ENCODE results near the gene NEK7. TPM values are rescaled to one million over a fixed set of nuclear protein-coding genes. Genes with fewer than 3 reads are reported as not detected.

NEK7 gene
- total and polyA plus RNA-seq, 4 donors, result 20.2 to 95.1 (median 42.8) TPM

- Histone ChIP-seq H3K27ac (ENCODE audit: low read depth, low read length) (no peak overlapping the region), H3K4me1 (ENCODE audit: control insufficient read depth, insufficient read depth, low read length) (no peaks in the 10 kb centered on the region), H3K27me3 (ENCODE audit: control insufficient read depth, insufficient read depth, low read length) (no peaks in the 10 kb centered on the region), H3K9me3 (ENCODE audit: control insufficient read depth, insufficient read depth, low read length) (no peaks in the 10 kb centered on the region), H3K4me3 (ENCODE audit: low read depth, low read length) (no peak overlapping the region), H3K36me3 (ENCODE audit: control insufficient read depth, insufficient read depth, low read length) (no peaks in the 10 kb centered on the region)
- 80% methylated on average over 2 of the region's 5 CpGs for WGBS (ENCODE audit: insufficient coverage)
- DNase-seq (ENCODE audit: low read depth in 4 of 6, low spot score in 6 of 6), result no peak
Measured at GRCh38 chr1:198165927-198166647, 9.3 kb downstream of the NEK7 start.

DNA sequence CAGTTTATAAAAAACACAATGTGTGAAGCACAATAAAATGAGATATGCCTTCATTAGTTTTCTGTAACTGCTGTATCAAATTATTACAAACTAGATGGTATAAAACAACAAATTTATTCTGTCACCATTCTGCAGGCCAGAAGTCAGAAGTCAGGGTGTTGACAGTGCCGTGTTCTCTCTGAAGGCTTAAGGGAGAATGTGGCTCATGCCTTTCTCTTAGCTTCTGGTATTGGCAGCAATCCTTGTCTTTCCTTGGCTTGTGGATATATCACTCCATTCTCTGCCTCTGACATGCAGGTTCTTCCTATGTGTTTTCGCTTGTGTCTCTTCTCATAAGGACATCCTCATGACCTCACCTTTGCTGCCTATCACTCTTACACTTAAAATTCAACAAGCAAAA is 10.1 kb downstream of the NEK7 start:
- 77% methylated on average over 2 of the region's 2 CpGs for WGBS (ENCODE audit: insufficient coverage)
- no peaks in the 10 kb centered on the region for H3K36me3 ChIP-seq (ENCODE audit: control insufficient read depth, insufficient read depth, low read length)
- H3K4me3 ChIP-seq (ENCODE audit: low read depth, low read length), result no peak overlapping the region
- peak in 1 of 6 donors; percentile 26 for DNase-seq (ENCODE audit: low read depth in 4 of 6, low spot score in 6 of 6)
- no peaks in the 10 kb centered on the region for H3K4me1 ChIP-seq (ENCODE audit: control insufficient read depth, insufficient read depth, low read length)
- no peaks in the 10 kb centered on the region for H3K9me3 ChIP-seq (ENCODE audit: control insufficient read depth, insufficient read depth, low read length)
- H3K27ac ChIP-seq (ENCODE audit: low read depth, low read length), result no peak overlapping the region
- no peaks in the 10 kb centered on the region for H3K27me3 ChIP-seq (ENCODE audit: control insufficient read depth, insufficient read depth, low read length)

DNA sequence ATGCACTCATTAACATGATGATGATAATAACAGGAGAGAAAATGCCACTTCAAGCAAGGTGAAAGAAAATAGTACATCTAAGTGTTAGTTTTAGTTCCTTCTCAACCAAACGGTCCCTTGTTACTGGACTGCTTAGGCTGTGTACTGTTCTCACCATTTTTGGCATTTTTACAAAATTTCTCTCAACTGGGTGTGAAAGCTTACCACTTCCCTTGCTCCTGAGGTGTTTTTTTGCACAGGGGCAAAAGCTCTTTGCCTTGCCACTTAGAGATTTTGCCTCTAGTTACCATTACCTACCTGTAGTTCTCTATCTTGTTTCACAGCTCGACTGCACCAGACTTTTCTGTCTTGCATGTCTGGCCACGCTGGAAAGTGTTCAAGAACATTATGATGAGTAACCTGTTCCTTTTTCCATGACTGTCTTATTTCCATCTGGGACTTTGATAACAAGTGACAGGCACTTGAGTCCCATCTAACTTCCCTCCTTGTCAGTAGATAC is 10.7 kb downstream of the NEK7 start:
- H3K9me3 ChIP-seq (ENCODE audit: control insufficient read depth, insufficient read depth, low read length), result no peaks in the 10 kb centered on the region
- no peaks in the 10 kb centered on the region for H3K4me1 ChIP-seq (ENCODE audit: control insufficient read depth, insufficient read depth, low read length)
- WGBS (ENCODE audit: insufficient coverage), result 66% methylated on average over 2 of the region's 3 CpGs
- no peaks in the 10 kb centered on the region for H3K36me3 ChIP-seq (ENCODE audit: control insufficient read depth, insufficient read depth, low read length)
- no peak overlapping the region for H3K27ac ChIP-seq (ENCODE audit: low read depth, low read length)
- H3K27me3 ChIP-seq (ENCODE audit: control insufficient read depth, insufficient read depth, low read length), result no peaks in the 10 kb centered on the region
- peak in 1 of 6 donors; percentile 38 for DNase-seq (ENCODE audit: low read depth in 4 of 6, low spot score in 6 of 6)
- no peak overlapping the region for H3K4me3 ChIP-seq (ENCODE audit: low read depth, low read length)

DNA sequence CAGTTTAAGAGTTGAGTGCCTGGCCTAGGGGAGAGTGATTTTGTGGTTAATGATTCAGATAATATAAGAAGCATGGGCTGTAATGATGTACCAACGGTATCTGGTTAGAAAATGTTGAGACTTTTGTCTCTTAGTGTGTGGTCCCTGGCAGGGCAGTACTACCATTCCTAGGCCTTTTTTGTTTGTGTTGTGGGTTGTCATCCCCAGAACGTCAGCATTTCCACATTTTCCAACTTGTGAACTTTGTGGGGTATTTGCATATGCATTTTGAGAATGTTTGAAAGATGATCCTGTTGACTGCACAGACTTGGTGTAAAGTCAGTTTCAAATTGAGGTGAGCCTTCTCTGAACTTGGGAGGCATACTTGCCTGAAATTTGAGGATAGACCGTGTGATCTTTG is 11.4 kb downstream of the NEK7 start:
- no peak overlapping the region for H3K4me3 ChIP-seq (ENCODE audit: low read depth, low read length)
- no peak overlapping the region for H3K27ac ChIP-seq (ENCODE audit: low read depth, low read length)
- H3K9me3 ChIP-seq (ENCODE audit: control insufficient read depth, insufficient read depth, low read length), result no peaks in the 10 kb centered on the region
- H3K36me3 ChIP-seq (ENCODE audit: control insufficient read depth, insufficient read depth, low read length), result no peaks in the 10 kb centered on the region
- no peaks in the 10 kb centered on the region for H3K27me3 ChIP-seq (ENCODE audit: control insufficient read depth, insufficient read depth, low read length)
- no peaks in the 10 kb centered on the region for H3K4me1 ChIP-seq (ENCODE audit: control insufficient read depth, insufficient read depth, low read length)
- DNase-seq (ENCODE audit: low read depth in 4 of 6, low spot score in 6 of 6), result no peak
- WGBS (ENCODE audit: insufficient coverage), result 83% methylated on average over 1 of the region's 3 CpGs

DNA sequence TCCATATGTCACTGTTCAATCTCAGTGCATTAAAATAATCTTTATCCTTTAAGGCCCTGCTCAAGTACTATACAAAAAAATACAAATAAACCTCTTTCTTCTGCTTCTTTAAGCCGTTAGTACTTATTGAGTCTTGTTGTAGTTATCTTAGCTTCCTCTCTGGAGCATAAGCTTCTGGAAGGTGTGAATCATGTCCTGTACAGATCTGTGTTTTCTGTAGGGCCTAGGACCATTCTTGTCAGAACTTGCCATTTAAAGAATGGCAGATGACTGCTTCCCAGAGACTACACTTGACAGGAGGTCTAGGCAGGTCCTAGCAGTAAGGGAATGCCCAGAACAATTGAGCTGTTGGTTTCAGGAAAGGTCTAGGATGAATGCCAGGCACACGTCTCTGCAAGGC is 12.9 kb downstream of the NEK7 start:
- Histone ChIP-seq H3K36me3 (ENCODE audit: control insufficient read depth, insufficient read depth, low read length) (no peaks in the 10 kb centered on the region), H3K9me3 (ENCODE audit: control insufficient read depth, insufficient read depth, low read length) (no peaks in the 10 kb centered on the region), H3K27me3 (ENCODE audit: control insufficient read depth, insufficient read depth, low read length) (no peaks in the 10 kb centered on the region), H3K4me1 (ENCODE audit: control insufficient read depth, insufficient read depth, low read length) (no peaks in the 10 kb centered on the region), H3K27ac (ENCODE audit: low read depth, low read length) (no peak overlapping the region), H3K4me3 (ENCODE audit: low read depth, low read length) (no peak overlapping the region)
- DNase-seq (ENCODE audit: low read depth in 4 of 6, low spot score in 6 of 6), result no peak
- 79% methylated on average over 2 of the region's 2 CpGs for WGBS (ENCODE audit: insufficient coverage)

GRCh38 chr1:198171667-198172540 is 15.1 kb downstream of the NEK7 start:
- Histone ChIP-seq H3K27me3 (ENCODE audit: control insufficient read depth, insufficient read depth, low read length) (no peaks in the 10 kb centered on the region), H3K4me1 (ENCODE audit: control insufficient read depth, insufficient read depth, low read length) (no peaks in the 10 kb centered on the region), H3K4me3 (ENCODE audit: low read depth, low read length) (no peak overlapping the region), H3K9me3 (ENCODE audit: control insufficient read depth, insufficient read depth, low read length) (no peaks in the 10 kb centered on the region), H3K27ac (ENCODE audit: low read depth, low read length) (no peak overlapping the region), H3K36me3 (ENCODE audit: control insufficient read depth, insufficient read depth, low read length) (no peaks in the 10 kb centered on the region)
- WGBS (ENCODE audit: insufficient coverage), result no CpG with 5 or more reads among the region's 5 CpGs
- no peak for DNase-seq (ENCODE audit: low read depth in 4 of 6, low spot score in 6 of 6)

GRCh38 chr1:198173832-198174231 is 17.0 kb downstream of the NEK7 start:
- Histone ChIP-seq H3K4me3 (ENCODE audit: low read depth, low read length) (no peak overlapping the region), H3K4me1 (ENCODE audit: control insufficient read depth, insufficient read depth, low read length) (no peaks in the 10 kb centered on the region), H3K27me3 (ENCODE audit: control insufficient read depth, insufficient read depth, low read length) (no peaks in the 10 kb centered on the region), H3K9me3 (ENCODE audit: control insufficient read depth, insufficient read depth, low read length) (no peaks in the 10 kb centered on the region), H3K27ac (ENCODE audit: low read depth, low read length) (no peak overlapping the region), H3K36me3 (ENCODE audit: control insufficient read depth, insufficient read depth, low read length) (no peaks in the 10 kb centered on the region)
- no peak for DNase-seq (ENCODE audit: low read depth in 4 of 6, low spot score in 6 of 6)

GRCh38 chr1:198174297-198174696 is 17.5 kb downstream of the NEK7 start:
- no peaks in the 10 kb centered on the region for H3K4me1 ChIP-seq (ENCODE audit: control insufficient read depth, insufficient read depth, low read length)
- H3K4me3 ChIP-seq (ENCODE audit: low read depth, low read length), result no peak overlapping the region
- DNase-seq (ENCODE audit: low read depth in 4 of 6, low spot score in 6 of 6), result no peak
- WGBS (ENCODE audit: insufficient coverage), result no CpG with 5 or more reads among the region's 5 CpGs
- no peaks in the 10 kb centered on the region for H3K9me3 ChIP-seq (ENCODE audit: control insufficient read depth, insufficient read depth, low read length)
- H3K27me3 ChIP-seq (ENCODE audit: control insufficient read depth, insufficient read depth, low read length), result no peaks in the 10 kb centered on the region
- H3K36me3 ChIP-seq (ENCODE audit: control insufficient read depth, insufficient read depth, low read length), result no peaks in the 10 kb centered on the region
- no peak overlapping the region for H3K27ac ChIP-seq (ENCODE audit: low read depth, low read length)

GRCh38 chr1:198175423-198176170 is 18.8 kb downstream of the NEK7 start:
- Histone ChIP-seq H3K36me3 (ENCODE audit: control insufficient read depth, insufficient read depth, low read length) (no peaks in the 10 kb centered on the region), H3K9me3 (ENCODE audit: control insufficient read depth, insufficient read depth, low read length) (no peaks in the 10 kb centered on the region), H3K4me1 (ENCODE audit: control insufficient read depth, insufficient read depth, low read length) (no peaks in the 10 kb centered on the region), H3K27ac (ENCODE audit: low read depth, low read length) (no peak overlapping the region), H3K4me3 (ENCODE audit: low read depth, low read length) (no peak overlapping the region), H3K27me3 (ENCODE audit: control insufficient read depth, insufficient read depth, low read length) (no peaks in the 10 kb centered on the region)
- DNase-seq (ENCODE audit: low read depth in 4 of 6, low spot score in 6 of 6), result no peak
- WGBS (ENCODE audit: insufficient coverage), result no CpG with 5 or more reads among the region's 5 CpGs

Data from spinal cord (tissue), 10 donors.